CD4-positive, alpha-beta T cell treated with Interleukin-1 beta for 1 hour (primary cell): ENCODE data around the gene SYNE2.
"Not testable (repeated sequence)": the region's sequence is repeated elsewhere in the genome, so short reads cannot be mapped to it uniquely, and the experiment has no call there.

ENCODE experiments used
- DNase-seq, 2 donors: peaks; one replicate each; pipeline ENCODE4 v3.0.0-alpha.2; 2020 to 2022

The SYNE2 gene

GRCh38 chr14:64201921-64202545 lies 349.2 kb downstream of the SYNE2 start:
- DNase-seq: no peak

DNA sequence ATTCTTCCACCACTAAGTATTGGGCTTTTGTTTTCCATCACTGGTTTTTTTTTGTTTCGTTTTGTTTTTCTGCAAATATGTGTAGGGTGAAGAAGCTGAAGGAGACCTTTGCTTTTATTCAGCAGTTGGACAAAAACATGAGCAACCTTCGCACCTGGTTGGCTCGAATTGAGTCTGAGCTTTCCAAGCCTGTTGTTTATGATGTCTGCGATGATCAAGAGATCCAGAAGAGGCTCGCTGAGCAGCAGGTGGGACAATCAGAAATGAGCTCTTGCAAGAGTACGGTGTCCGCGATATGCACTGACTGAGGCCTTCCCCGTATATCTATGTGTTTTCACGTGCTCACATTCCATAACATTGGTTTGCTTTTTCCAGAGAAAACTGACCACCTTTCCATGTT lies 349.9 kb downstream of the SYNE2 start:
- no peak for DNase-seq

- no peak for DNase-seq
Measured at GRCh38 chr14:64203366-64204006, 350.7 kb downstream of the SYNE2 start.

- no peak for DNase-seq
Measured at GRCh38 chr14:64208261-64208660, 355.5 kb downstream of the SYNE2 start.

DNA sequence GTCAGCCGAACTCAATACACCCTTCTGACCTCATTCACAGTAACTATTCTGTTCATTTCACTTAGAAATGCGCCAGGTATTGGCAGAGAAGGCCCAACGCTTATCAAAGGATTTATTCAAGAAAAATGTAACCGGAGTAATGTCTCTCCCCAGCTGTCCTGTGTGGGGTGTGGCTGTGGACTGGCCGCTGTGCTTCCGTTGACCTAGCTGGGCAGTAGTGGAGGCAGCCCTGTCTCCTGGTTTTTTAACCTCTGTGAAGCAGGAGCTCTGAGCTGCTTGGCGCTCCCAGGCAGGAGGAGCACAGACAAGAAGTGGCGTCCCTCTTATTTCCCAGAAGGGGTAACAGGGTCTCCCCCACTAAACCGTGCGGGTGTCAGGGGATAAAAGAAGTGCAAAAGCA lies 356.2 kb downstream of the SYNE2 start:
- DNase-seq: no peak

DNA sequence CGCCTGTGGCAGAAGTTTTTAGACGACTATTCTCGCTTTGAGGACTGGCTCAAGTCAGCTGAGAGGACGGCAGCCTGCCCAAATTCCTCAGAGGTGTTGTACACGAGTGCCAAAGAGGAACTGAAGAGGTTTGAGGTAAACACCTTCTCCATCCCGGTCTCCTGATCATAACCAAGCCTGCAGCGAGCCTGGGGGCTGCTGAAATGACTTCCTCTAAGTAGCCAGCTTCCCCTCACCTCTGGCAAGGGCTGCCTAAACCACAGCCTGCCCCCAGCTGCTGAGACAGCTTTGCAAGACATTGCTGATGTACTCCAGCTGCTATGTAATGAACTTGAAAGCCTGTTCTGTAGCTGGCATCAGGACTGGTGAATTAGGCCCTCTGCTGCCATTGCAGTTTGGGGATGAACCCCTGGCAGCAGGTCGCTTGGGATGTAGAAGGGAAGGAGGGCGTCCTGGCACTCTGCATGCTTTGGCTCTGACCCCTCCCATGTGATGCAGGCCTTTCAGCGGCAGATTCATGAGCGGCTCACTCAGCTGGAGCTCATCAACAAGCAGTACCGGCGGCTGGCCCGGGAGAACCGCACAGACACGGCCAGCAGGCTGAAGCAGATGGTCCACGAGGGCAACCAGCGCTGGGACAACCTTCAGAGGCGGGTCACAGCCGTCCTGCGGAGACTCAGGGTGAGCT lies 356.8 kb downstream of the SYNE2 start:
- DNase-seq: peak in 1 of 2 donors; percentile 34

DNA sequence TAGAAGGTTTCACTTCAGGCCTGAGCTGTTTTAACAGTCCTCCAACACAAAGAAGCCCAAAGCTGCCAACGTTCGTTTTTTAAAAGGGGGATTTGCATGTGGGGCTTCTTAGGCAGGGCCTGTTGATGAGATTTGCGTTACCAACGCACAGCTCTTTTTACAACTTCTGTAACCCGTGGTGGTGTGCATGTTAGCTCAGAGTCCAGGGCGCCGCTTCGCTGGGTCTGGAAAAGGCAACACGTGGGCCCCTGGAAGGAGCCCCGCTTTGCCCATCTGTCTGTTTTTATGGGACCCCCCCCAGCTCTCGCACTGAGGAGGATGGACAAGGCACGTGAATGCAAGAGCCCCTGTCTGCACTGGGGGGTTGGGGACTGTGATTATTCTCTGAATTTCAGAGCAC lies 357.4 kb downstream of the SYNE2 start:
- no peak for DNase-seq

- not testable (repeated sequence) for DNase-seq
Measured at GRCh38 chr14:64210912-64211311, 358.1 kb downstream of the SYNE2 start.

DNA sequence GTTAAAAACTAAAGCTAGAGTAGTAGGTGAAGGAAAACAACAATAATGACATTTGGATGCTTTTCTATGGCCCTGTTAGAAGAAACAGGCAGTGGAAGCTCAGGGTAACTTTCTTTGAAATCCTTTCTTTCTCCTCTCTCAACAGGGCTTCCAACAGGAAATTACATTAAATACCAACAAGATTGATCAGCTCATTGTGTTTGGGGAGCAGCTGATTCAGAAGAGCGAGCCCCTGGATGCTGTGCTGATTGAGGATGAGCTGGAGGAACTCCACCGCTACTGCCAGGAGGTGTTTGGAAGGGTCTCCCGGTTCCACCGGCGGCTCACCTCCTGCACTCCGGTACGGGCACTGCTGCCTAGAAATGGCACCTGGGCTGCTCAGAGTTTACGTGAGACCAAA lies 359.9 kb downstream of the SYNE2 start:
- no peak for DNase-seq

- DNase-seq: no peak
Measured at GRCh38 chr14:64213086-64213485, 360.3 kb downstream of the SYNE2 start.

- no peak for DNase-seq
Measured at GRCh38 chr14:64213853-64214570, 361.2 kb downstream of the SYNE2 start.

- DNase-seq: no peak
Measured at GRCh38 chr14:64215274-64215673, 362.5 kb downstream of the SYNE2 start.

DNA sequence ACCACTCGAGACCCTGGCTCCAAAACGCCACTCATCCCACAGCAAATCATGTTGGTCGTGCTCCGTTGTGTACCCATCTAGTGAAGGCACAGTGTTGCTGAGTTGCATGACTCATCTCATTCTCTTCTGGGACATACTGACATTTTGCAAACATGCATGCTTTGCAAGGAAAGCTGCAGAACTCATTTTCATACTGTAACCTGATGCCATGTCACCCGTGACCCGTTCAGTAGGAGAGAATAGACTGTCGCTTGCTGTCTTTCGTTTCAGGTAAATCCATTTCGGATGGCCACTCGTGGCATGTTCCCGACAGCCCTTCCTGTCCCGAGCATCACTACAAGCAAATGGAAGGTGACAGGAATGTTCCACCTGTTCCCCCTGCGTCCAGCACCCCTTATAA lies 363.2 kb downstream of the SYNE2 start:
- DNase-seq: no peak

GRCh38 chr14:64217308-64217707 lies 364.5 kb downstream of the SYNE2 start:
- no peak for DNase-seq

GRCh38 chr14:64217834-64218233 lies 365.0 kb downstream of the SYNE2 start:
- DNase-seq: no peak

- no peak for DNase-seq
Measured at GRCh38 chr14:64218344-64219240, 365.8 kb downstream of the SYNE2 start.

- no peak for DNase-seq
Measured at GRCh38 chr14:64220056-64220455, 367.3 kb downstream of the SYNE2 start.

DNA sequence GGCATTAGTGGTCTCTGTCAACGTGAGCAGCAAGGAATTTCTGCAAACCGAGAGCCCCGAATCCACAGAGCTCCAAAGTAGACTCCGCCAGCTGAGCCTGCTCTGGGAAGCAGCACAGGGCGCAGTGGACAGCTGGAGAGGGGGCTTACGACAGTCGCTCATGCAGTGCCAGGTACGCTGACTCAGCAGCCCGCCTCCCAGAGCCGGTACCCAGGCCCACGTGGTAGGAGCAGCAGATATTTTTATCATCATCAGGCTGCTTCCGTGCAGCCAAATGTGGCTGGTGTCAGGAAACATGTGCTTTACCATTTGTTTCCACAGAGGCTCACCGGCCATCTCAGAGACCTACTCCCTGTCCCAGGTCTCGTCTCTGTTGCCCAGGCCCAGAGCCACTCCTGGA lies 367.7 kb downstream of the SYNE2 start:
- no peak for DNase-seq

DNA sequence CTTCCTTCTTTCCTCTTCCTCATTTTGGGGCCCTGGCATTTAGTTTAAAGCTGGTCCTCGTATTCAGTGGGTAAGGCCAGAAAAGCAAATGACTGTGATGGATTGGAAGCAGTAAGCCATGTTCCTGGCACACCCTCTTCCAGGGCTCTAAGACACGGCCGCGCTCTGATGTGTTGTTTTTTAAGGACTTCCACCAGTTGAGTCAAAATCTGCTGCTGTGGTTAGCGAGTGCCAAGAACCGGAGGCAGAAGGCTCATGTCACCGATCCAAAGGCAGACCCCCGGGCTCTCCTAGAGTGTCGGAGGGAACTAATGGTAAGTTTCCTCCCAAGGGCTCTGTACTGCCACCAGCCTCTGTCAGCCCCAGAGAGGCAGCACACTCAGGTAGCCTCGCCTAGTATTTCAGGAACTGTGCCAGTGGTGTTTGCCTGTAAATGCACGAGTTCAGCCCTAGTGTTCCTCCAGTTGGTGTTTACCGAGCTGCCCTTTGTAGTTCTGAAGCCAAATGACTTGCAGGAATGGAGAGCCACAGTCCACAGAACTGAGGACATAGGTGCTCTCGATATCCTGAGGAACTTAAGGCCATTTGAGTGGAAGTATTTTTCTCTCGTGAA lies 368.7 kb downstream of the SYNE2 start:
- no peak for DNase-seq

GRCh38 chr14:64225151-64225757 lies 372.4 kb downstream of the SYNE2 start:
- no peak for DNase-seq

DNA sequence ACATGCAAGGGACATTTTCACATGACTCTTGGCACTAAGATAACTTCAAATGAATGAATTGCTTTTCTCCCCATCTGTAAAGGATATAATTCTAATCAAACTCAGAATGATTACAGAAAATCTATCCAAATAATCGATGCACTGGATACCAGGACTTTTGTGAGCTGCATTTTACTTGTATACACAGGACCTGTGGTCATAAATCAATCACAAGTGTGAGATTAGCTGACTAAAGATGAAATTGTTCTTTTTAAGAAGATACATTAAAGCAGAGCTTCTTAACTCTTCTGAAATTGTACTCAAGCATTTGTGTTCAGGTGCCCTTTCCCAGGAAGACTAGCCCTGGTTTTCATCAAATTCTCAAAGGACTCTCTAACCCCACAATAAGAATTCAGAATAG lies 375.1 kb downstream of the SYNE2 start:
- no peak for DNase-seq

- DNase-seq: no peak
Measured at GRCh38 chr14:64229489-64229888, 376.7 kb downstream of the SYNE2 start.
